ENCODE measurements around the gene RGMA.

GRCh38 chr15:93028632-93029213 is 60.3 kb downstream of the RGMA start:
- TF ChIP-seq CTCF (conservative IDR thresholded peaks at IDR 0.05) (no peak), ZFX (IDR thresholded peaks at IDR 0.05) (no peak)

All from C4-2B (cell line).